Fibroblast of lung (primary cell): ENCODE measurements around the gene MTAP.

Source experiments
- EZH2 ChIP-seq: IDR thresholded peaks from 2 replicates; pipeline ENCODE4 v1.5.1; 2012; ENCODE audit warnings: low read length, control low read depth, mild to moderate bottlenecking; ENCODE audit errors: missing control alignments
- TF ChIP-seq, protein P1 (sequence below), 2 donors: IDR thresholded peaks in 1 of 2; conservative IDR thresholded peaks in 1 of 2; 1 replicate in 1 of 2; 2 replicates in 1 of 2; pipeline ENCODE4 v1.5.1; 2011 to 2012; ENCODE audit warnings: low read length in 2 of 2, control low read depth in 1 of 2, inconsistent platforms in 1 of 2, low read depth in 1 of 2, mild to moderate bottlenecking in 1 of 2

DNA sequence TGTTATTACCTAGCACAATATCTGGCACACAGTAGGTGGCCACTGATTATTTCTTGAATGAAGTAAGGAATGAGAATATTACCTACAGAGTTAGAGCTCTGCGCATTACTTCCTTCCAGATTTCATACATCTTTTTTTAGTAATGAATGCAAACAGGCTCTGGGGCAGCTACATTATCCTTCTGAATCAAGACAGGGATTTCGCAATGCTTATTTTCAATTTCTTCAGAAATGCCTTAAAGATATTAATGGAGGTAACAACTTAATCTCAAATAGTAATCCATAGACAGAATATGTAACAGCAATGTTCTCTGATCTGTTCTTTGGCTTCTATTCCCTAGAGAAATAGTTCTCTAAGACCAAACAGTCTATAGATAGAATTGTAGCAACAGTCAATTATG lies 159.1 kb downstream of the MTAP start:
- TF ChIP-seq EZH2: no peak
- TF ChIP-seq, protein P1, sequence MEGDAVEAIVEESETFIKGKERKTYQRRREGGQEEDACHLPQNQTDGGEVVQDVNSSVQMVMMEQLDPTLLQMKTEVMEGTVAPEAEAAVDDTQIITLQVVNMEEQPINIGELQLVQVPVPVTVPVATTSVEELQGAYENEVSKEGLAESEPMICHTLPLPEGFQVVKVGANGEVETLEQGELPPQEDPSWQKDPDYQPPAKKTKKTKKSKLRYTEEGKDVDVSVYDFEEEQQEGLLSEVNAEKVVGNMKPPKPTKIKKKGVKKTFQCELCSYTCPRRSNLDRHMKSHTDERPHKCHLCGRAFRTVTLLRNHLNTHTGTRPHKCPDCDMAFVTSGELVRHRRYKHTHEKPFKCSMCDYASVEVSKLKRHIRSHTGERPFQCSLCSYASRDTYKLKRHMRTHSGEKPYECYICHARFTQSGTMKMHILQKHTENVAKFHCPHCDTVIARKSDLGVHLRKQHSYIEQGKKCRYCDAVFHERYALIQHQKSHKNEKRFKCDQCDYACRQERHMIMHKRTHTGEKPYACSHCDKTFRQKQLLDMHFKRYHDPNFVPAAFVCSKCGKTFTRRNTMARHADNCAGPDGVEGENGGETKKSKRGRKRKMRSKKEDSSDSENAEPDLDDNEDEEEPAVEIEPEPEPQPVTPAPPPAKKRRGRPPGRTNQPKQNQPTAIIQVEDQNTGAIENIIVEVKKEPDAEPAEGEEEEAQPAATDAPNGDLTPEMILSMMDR (conservative IDR thresholded peaks at IDR 0.05 in 1 of 2, IDR thresholded peaks at IDR 0.05 in 1 of 2; ENCODE audit: low read depth in 1 of 2, low read length in 2 of 2): no peak
